Measurements from ENCODE around the gene PIRT. TPM values are rescaled to one million over a fixed set of nuclear protein-coding genes. Genes with fewer than 3 reads are reported as not detected.

Gene PIRT
- total RNA-seq, 1 donor from 2014 or later: not detected

GRCh38 chr17:10821770-10822169 lies 16.1 kb downstream of the PIRT start:
- Mint-ChIP-seq H3K9me3 (ENCODE audit: low read depth) (peaks cover 5% of the 10 kb centered on the region), H3K4me3 (ENCODE audit: unreplicated experiment) (no peak overlapping the region), H3K4me1 (ENCODE audit: low read depth) (no peaks in the 10 kb centered on the region), H3K36me3 (ENCODE audit: low read depth) (no peaks in the 10 kb centered on the region), H3K27me3 (ENCODE audit: low read depth) (no peaks in the 10 kb centered on the region), H3K27ac (ENCODE audit: unreplicated experiment) (no peak overlapping the region)
- no peak for TF ChIP-seq CTCF (IDR thresholded peaks at IDR 0.05)
- DNase-seq (ENCODE audit: low spot score): no peak

- Mint-ChIP-seq H3K36me3 (ENCODE audit: low read depth) (no peaks in the 10 kb centered on the region), H3K9me3 (ENCODE audit: low read depth) (peaks cover 3% of the 10 kb centered on the region), H3K27me3 (ENCODE audit: low read depth) (no peaks in the 10 kb centered on the region), H3K4me1 (ENCODE audit: low read depth) (no peaks in the 10 kb centered on the region), H3K4me3 (ENCODE audit: unreplicated experiment) (no peak overlapping the region), H3K27ac (ENCODE audit: unreplicated experiment) (no peak overlapping the region)
- no peak for DNase-seq (ENCODE audit: low spot score)
- TF ChIP-seq CTCF (IDR thresholded peaks at IDR 0.05): no peak
These were observed 16.8 kb downstream of the PIRT start for GRCh38 chr17:10821054-10821453.

GRCh38 chr17:10815319-10815718 lies 22.6 kb downstream of the PIRT start:
- Mint-ChIP-seq H3K36me3 (ENCODE audit: low read depth) (no peaks in the 10 kb centered on the region), H3K27ac (ENCODE audit: unreplicated experiment) (no peak overlapping the region), H3K27me3 (ENCODE audit: low read depth) (no peaks in the 10 kb centered on the region), H3K9me3 (ENCODE audit: low read depth) (no peaks in the 10 kb centered on the region), H3K4me3 (ENCODE audit: unreplicated experiment) (no peak overlapping the region), H3K4me1 (ENCODE audit: low read depth) (no peaks in the 10 kb centered on the region)
- no peak for TF ChIP-seq CTCF (IDR thresholded peaks at IDR 0.05)
- DNase-seq (ENCODE audit: low spot score): no peak

GRCh38 chr17:10814075-10814474 lies 23.8 kb downstream of the PIRT start:
- TF ChIP-seq CTCF (IDR thresholded peaks at IDR 0.05): no peak
- no peak overlapping the region for H3K27ac Mint-ChIP-seq (ENCODE audit: unreplicated experiment)

GRCh38 chr17:10812674-10813073 lies 25.2 kb downstream of the PIRT start:
- Mint-ChIP-seq H3K27ac (ENCODE audit: unreplicated experiment) (no peak overlapping the region), H3K36me3 (ENCODE audit: low read depth) (no peaks in the 10 kb centered on the region), H3K4me1 (ENCODE audit: low read depth) (no peaks in the 10 kb centered on the region), H3K9me3 (ENCODE audit: low read depth) (no peaks in the 10 kb centered on the region), H3K4me3 (ENCODE audit: unreplicated experiment) (no peak overlapping the region), H3K27me3 (ENCODE audit: low read depth) (no peaks in the 10 kb centered on the region)
- DNase-seq (ENCODE audit: low spot score): no peak
- TF ChIP-seq CTCF (IDR thresholded peaks at IDR 0.05): no peak

More at GRCh38 chr17:10814075-10814474, 23.8 kb downstream of the PIRT start:
- no peak overlapping the region for H3K4me3 Mint-ChIP-seq (ENCODE audit: unreplicated experiment)
- H3K36me3 Mint-ChIP-seq (ENCODE audit: low read depth): no peaks in the 10 kb centered on the region
- no peak for DNase-seq (ENCODE audit: low spot score)
- no peaks in the 10 kb centered on the region for H3K9me3 Mint-ChIP-seq (ENCODE audit: low read depth)
- no peaks in the 10 kb centered on the region for H3K27me3 Mint-ChIP-seq (ENCODE audit: low read depth)
- no peaks in the 10 kb centered on the region for H3K4me1 Mint-ChIP-seq (ENCODE audit: low read depth)

All from chondrocyte (in vitro differentiated cells).